Measurements from ENCODE around the gene PTPRM. TPM values are rescaled to one million over a fixed set of nuclear protein-coding genes. Genes with fewer than 3 reads are reported as not detected.

The PTPRM gene
- total and polyA plus RNA-seq, 2 of the 8 experiments (the other 6 are each of a cell fraction or from before 2014, with no cell fraction given), result 4.1 to 7.0 TPM

GRCh38 chr18:7750966-7751365 is 183.8 kb downstream of the PTPRM start:
- POLR2A ChIA-PET (ENCODE audit: partially characterized antibody), result interaction anchor here (0.6 kb wide), 1 partner anchor 23 kb away, joined by 3 read pairs; no protein-coding TSS in a partner anchor
- H4K8ac ChIP-seq (ENCODE audit: extremely low read depth, insufficient read depth, low read length), result no peak overlapping the region
- H3K4me1 ChIP-seq (replicated peaks in 1 of 4; ENCODE audit: control insufficient read depth in 3 of 4, insufficient read depth in 4 of 4, low read length in 3 of 4), result peaks cover 0 to 9% (median 4%) of the 10 kb centered on the region in 4 experiments; a peak in 2 of 7 replicates
- no peak overlapping the region for H2AFZ ChIP-seq (ENCODE audit: low read length)
- FAIRE-seq, result no peak
- no peaks in the 10 kb centered on the region for H4K20me1 ChIP-seq (replicated peaks in 1 of 2; ENCODE audit: control insufficient read depth in 1 of 2, insufficient read depth in 2 of 2, low read length in 2 of 2)
- H3K23me2 ChIP-seq (ENCODE audit: low read depth, low read length), result no peaks in the 10 kb centered on the region
- H3K18ac ChIP-seq (ENCODE audit: extremely low read depth, low read length), result no peak overlapping the region
- no peak overlapping the region for H2AK5ac ChIP-seq (ENCODE audit: low read depth, low read length)
- H3K23ac ChIP-seq (ENCODE audit: insufficient read length), result no peak overlapping the region
- no peak overlapping the region for H4K5ac ChIP-seq (ENCODE audit: insufficient read length, low read depth, low read length)
- H3K79me2 ChIP-seq (ENCODE audit: control insufficient read depth in 1 of 2, insufficient read depth in 2 of 2, low read length in 2 of 2), result no peaks in the 10 kb centered on the region
- H3K36me3 ChIP-seq (ENCODE audit: control insufficient read depth in 2 of 4, insufficient read depth in 4 of 4, low read length in 3 of 4), result no peaks in the 10 kb centered on the region
- H3K27me3 ChIP-seq (replicated peaks in 1 of 4; ENCODE audit: control insufficient read depth in 3 of 4, extremely low read depth in 1 of 4, insufficient read depth in 3 of 4, low read length in 3 of 4), result no peaks in the 10 kb centered on the region
- H3K9me3 ChIP-seq (ENCODE audit: insufficient read depth in 2 of 2, low read depth in 1 of 2, low read length in 1 of 2), result peaks cover 0 to 4% of the 10 kb centered on the region in 2 experiments; a peak in 1 of 4 replicates
- H3K4ac ChIP-seq (replicated peaks; ENCODE audit: insufficient read length, low read depth, low read length), result no peak overlapping the region
- H3K79me1 ChIP-seq (ENCODE audit: low read depth, low read length), result peaks cover 3% of the 10 kb centered on the region; the same call in 1 of the 2 replicates
- no peak overlapping the region for H3K56ac ChIP-seq (replicated peaks; ENCODE audit: insufficient read length, low read depth, low read length)
- no peak overlapping the region for H3K4me2 ChIP-seq (ENCODE audit: insufficient read depth in 1 of 2, low read depth in 2 of 2, low read length in 2 of 2)
- H4K91ac ChIP-seq (replicated peaks; ENCODE audit: insufficient read length, low read length), result no peak overlapping the region
- no peak overlapping the region for H2BK5ac ChIP-seq (ENCODE audit: low read depth, low read length)
- no peak overlapping the region for H3K4me3 ChIP-seq (ENCODE audit: extremely low read depth in 1 of 4, insufficient read depth in 2 of 4, low read depth in 3 of 4, low read length in 4 of 4)
- CTCF ChIA-PET (ENCODE audit: partially characterized antibody), result interaction anchor here (1.6 kb wide), 2 partner anchors 8 to 674 kb away, joined by 4 to 5 read pairs; no protein-coding TSS in a partner anchor
- no peak overlapping the region for H3K14ac ChIP-seq (ENCODE audit: insufficient read length)
- no peak overlapping the region for H2BK20ac ChIP-seq (ENCODE audit: low read length)
- no peak overlapping the region for H3K9ac ChIP-seq (replicated peaks in 1 of 4; ENCODE audit: extremely low read depth in 1 of 4, low read depth in 3 of 4, low read length in 3 of 4)
- H2BK120ac ChIP-seq (replicated peaks; ENCODE audit: low read depth, low read length), result no peak overlapping the region
- H2BK12ac ChIP-seq (ENCODE audit: low read depth, low read length), result no peak overlapping the region
- WGBS, 2 experiments (ENCODE audit: extremely low coverage in 1 of 2, insufficient coverage in 1 of 2, insufficient read length in 1 of 2, insufficient replicate concordance in 2 of 2, low coverage in 1 of 2, low lambda C conversion rate in 2 of 2, missing lambda C conversion rate in 1 of 2), result 85% methylated on average over 5 of the region's 5 CpGs; no CpG with 5 or more reads in 1 of the 2 experiments
- no peak overlapping the region for H3K27ac ChIP-seq (ENCODE audit: low read depth, low read length)
- no peak for DNase-seq (ENCODE audit: low read depth in 1 of 2, low spot score in 2 of 2)
- no peak overlapping the region for H2BK15ac ChIP-seq (ENCODE audit: low read length)
- TF ChIP-seq SIX5 (IDR thresholded peaks at IDR 0.05; ENCODE audit: low read depth, low read length), result no peak
- no peak for TF ChIP-seq EGR1 (IDR thresholded peaks at IDR 0.05; ENCODE audit: borderline replicate concordance, low read depth, low read length)
- TF ChIP-seq HDAC2 (IDR thresholded peaks at IDR 0.05; ENCODE audit: borderline replicate concordance in 1 of 2, low read depth in 2 of 2, low read length in 2 of 2), result no peak
- TF ChIP-seq TEAD4 (IDR thresholded peaks at IDR 0.05; ENCODE audit: low read depth, low read length), result no peak
- TF ChIP-seq RNF2 (IDR thresholded peaks at IDR 0.05; ENCODE audit: borderline replicate concordance, low read depth, low read length, missing control alignments, poor library complexity, severe bottlenecking), result no peak
- no peak for TF ChIP-seq YY1 (IDR thresholded peaks at IDR 0.05; ENCODE audit: low read depth, low read length)
- TF ChIP-seq RXRA (IDR thresholded peaks at IDR 0.05; ENCODE audit: insufficient read depth, low read depth, low read length), result no peak
- TF ChIP-seq RFX5 (IDR thresholded peaks at IDR 0.05; ENCODE audit: borderline replicate concordance, low read depth, low read length), result no peak
- no peak for TF ChIP-seq SIRT6 (IDR thresholded peaks at IDR 0.05; ENCODE audit: low read length)
- no peak for TF ChIP-seq EZH2 (IDR thresholded peaks at IDR 0.05; ENCODE audit: low read depth, low read length, severe bottlenecking)
- TF ChIP-seq KDM4A (IDR thresholded peaks at IDR 0.05; ENCODE audit: low read depth, low read length, severe bottlenecking), result no peak
- TF ChIP-seq FOSL1 (IDR thresholded peaks at IDR 0.05; ENCODE audit: insufficient read depth, low read depth, low read length), result no peak
- TF ChIP-seq CEBPB (IDR thresholded peaks at IDR 0.05; ENCODE audit: low read depth, low read length), result no peak
- TF ChIP-seq POLR2A (IDR thresholded peaks at IDR 0.05; ENCODE audit: control extremely low read depth in 1 of 2, low read depth in 2 of 2, low read length in 2 of 2), result no peak
- no peak for TF ChIP-seq HDAC6 (IDR thresholded peaks at IDR 0.05; ENCODE audit: low read depth, low read length)
